Measurements from ENCODE around the gene PHF21A. TPM values are rescaled to one million over a fixed set of nuclear protein-coding genes. Genes with fewer than 3 reads are reported as not detected.

Gene PHF21A
- total RNA-seq, 4 donors from 2014 or later: 8.9 to 118 (median 34.4) TPM

DNA sequence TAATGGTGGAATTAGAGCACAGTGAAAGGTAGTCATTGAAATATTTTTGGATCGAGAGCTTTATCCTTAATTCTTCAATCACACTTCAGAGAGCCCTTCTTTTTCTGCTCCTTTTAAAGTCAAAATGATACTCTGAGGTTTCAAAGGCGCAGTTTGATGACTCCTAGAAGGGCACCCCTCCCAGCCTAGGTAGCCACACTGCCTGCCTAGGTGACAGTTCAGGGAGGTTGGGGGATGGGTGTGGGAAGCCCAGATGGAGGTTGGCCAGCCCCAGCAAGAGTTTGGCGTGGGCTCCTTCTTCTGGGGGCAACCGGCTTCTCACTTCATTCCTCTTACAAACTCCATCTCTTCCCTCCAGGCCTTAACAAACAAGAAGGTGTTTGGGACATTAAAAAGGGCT lies 28.6 kb upstream of the PHF21A start:
- no peaks in the 10 kb centered on the region for H3K4me1 ChIP-seq
- H3K9me3 ChIP-seq: no peaks in the 10 kb centered on the region
- DNase-seq: no peak
- H3K4me3 ChIP-seq: no peak overlapping the region
- TF ChIP-seq, protein P1, sequence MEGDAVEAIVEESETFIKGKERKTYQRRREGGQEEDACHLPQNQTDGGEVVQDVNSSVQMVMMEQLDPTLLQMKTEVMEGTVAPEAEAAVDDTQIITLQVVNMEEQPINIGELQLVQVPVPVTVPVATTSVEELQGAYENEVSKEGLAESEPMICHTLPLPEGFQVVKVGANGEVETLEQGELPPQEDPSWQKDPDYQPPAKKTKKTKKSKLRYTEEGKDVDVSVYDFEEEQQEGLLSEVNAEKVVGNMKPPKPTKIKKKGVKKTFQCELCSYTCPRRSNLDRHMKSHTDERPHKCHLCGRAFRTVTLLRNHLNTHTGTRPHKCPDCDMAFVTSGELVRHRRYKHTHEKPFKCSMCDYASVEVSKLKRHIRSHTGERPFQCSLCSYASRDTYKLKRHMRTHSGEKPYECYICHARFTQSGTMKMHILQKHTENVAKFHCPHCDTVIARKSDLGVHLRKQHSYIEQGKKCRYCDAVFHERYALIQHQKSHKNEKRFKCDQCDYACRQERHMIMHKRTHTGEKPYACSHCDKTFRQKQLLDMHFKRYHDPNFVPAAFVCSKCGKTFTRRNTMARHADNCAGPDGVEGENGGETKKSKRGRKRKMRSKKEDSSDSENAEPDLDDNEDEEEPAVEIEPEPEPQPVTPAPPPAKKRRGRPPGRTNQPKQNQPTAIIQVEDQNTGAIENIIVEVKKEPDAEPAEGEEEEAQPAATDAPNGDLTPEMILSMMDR (IDR thresholded peaks at IDR 0.05): no peak
- TF ChIP-seq POLR2A (IDR thresholded peaks at IDR 0.05): no peak
- H3K27ac ChIP-seq: no peak overlapping the region
- no peaks in the 10 kb centered on the region for H3K36me3 ChIP-seq
- no peaks in the 10 kb centered on the region for H3K27me3 ChIP-seq

DNA sequence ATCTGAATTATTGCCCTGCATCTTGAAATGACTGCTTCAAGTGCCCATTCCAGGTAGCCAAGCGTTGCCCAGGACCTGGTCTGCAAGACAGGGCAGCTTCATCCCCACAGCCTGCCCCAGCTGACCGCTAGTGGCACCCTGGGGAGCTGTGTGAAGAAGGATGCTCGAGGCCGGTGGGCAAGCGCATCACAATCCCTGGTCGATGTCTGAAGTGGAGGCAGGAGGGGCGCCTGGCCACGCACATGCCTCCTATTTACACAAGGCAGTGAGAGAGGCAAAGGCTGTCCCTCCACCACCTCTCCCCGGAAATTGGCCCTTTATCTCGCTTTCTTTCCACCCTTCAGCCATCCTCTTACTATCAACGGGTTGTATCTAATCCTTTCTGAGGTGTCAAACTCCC lies 28.1 kb upstream of the PHF21A start:
- H3K27ac ChIP-seq: no peak overlapping the region
- no peaks in the 10 kb centered on the region for H3K4me1 ChIP-seq
- H3K27me3 ChIP-seq: no peaks in the 10 kb centered on the region
- no peaks in the 10 kb centered on the region for H3K9me3 ChIP-seq
- no peak for TF ChIP-seq POLR2A (IDR thresholded peaks at IDR 0.05)
- TF ChIP-seq, protein P1 (IDR thresholded peaks at IDR 0.05): no peak
- H3K36me3 ChIP-seq: no peaks in the 10 kb centered on the region
- H3K4me3 ChIP-seq: no peak overlapping the region
- DNase-seq: no peak

DNA sequence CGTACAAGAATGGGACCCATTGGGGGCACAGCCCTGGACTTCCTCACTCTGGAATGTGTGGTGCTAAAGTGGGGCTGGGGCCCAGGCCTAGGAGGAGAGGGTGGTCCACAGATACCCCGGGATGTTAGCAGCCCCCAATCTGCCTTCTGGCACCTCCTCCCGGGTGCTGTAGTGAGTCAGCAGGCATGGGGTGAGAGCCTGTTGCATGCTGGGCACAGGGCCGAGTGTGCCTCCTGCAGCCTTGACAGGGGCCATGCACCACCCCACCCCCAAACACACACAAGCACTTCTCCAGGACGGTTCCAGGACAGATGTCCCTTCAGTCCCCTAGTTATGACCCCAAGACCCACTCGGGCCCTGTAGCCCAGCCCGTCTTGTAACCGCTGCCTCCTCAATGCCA lies 23.5 kb upstream of the PHF21A start:
- DNase-seq: no peak
- Histone ChIP-seq H3K9me3 (no peaks in the 10 kb centered on the region), H3K4me1 (no peaks in the 10 kb centered on the region), H3K27ac (no peak overlapping the region), H3K36me3 (no peaks in the 10 kb centered on the region), H3K4me3 (no peak overlapping the region), H3K27me3 (no peaks in the 10 kb centered on the region)
- TF ChIP-seq, protein P1 (IDR thresholded peaks at IDR 0.05): no peak
- TF ChIP-seq POLR2A (IDR thresholded peaks at IDR 0.05): no peak

DNA sequence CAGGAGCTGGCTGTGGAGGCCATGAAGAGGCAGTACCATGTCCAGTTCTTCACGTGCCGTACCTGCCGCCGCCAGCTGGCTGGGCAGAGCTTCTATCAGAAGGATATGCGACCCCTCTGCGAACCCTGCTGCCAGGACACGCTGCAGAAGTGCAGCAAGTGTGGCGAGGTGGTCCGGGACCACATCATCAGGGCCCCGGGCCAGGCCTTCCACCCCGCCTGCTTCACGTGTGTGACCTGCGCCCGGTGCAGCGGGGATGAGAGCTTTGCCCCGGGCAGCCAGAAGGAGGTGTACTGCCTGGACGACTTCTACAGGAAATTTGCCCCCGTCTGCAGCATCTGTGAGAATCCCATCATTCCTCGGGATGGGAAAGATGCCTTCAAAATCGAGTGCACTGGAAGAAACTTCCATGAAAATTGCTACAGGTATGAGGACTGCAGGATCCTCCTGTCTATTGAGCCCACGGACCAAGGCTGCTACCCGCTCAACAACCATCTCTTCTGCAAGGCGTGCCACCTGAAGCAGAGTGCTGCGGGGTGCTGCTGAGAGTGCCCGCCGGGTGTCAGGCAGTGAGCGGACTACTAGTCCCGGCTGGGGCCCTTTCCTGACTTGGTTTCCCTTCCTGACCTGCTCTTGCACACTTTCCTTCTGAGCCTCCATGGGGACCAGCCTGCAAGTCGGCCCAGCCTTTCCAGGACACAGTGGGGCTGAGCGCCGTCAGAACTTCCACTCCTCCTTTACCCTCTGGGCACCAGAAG lies 22.0 kb upstream of the PHF21A start:
- no peak overlapping the region for H3K27ac ChIP-seq
- H3K9me3 ChIP-seq: no peaks in the 10 kb centered on the region
- H3K4me3 ChIP-seq: no peak overlapping the region
- no peak for DNase-seq
- no peaks in the 10 kb centered on the region for H3K27me3 ChIP-seq
- no peaks in the 10 kb centered on the region for H3K4me1 ChIP-seq
- H3K36me3 ChIP-seq: no peaks in the 10 kb centered on the region
- TF ChIP-seq POLR2A (IDR thresholded peaks at IDR 0.05): no peak
- TF ChIP-seq, protein P1 (IDR thresholded peaks at IDR 0.05): no peak

DNA sequence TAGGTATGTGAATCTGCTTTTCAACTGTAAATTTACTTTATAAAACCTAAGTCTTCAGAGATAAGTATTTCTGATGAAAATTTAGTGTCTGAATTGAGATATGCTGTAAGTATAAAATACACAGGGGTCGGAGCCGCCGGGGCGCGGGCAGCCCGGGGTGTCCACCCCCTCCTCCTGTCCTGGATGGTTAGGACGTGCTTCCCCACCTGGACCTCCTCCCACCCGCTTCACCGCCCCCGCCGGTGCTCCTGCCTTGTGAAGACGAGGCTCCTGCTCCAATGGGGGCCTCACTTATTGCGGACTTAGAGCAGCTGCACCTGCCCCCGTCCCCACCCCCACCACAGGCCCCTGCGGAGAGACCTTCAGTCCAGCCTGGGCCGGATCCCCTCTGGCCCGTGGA lies 21.3 kb upstream of the PHF21A start:
- H3K4me1 ChIP-seq: no peaks in the 10 kb centered on the region
- DNase-seq: no peak
- no peaks in the 10 kb centered on the region for H3K27me3 ChIP-seq
- no peaks in the 10 kb centered on the region for H3K9me3 ChIP-seq
- H3K4me3 ChIP-seq: no peak overlapping the region
- H3K27ac ChIP-seq: no peak overlapping the region
- H3K36me3 ChIP-seq: no peaks in the 10 kb centered on the region
- no peak for TF ChIP-seq POLR2A (IDR thresholded peaks at IDR 0.05)

DNA sequence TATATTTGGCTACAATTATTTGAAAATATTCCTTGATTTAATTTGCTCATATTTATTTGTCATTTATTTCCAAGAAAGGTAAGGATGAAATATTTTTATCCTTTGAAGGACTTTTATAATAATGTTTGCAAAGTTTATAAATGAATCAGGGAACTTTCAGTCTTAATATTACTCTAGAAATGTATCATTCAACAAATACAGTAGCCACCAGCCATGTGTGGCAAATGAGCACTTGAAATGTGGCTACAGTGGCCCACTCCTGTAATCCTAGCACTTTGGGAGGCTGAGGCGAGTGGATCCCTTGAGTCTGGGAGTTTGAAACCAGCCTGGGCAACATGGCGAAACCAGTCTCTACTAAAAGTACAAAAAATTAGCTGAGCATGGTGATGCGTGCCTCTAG lies 20.3 kb upstream of the PHF21A start:
- no peak for TF ChIP-seq POLR2A (IDR thresholded peaks at IDR 0.05)
- TF ChIP-seq, protein P1 (IDR thresholded peaks at IDR 0.05): no peak
- H3K27me3 ChIP-seq: no peaks in the 10 kb centered on the region
- no peak overlapping the region for H3K4me3 ChIP-seq

More for the DNA sequence above, 20.3 kb upstream of the PHF21A start:
- no peaks in the 10 kb centered on the region for H3K4me1 ChIP-seq
- H3K9me3 ChIP-seq: no peaks in the 10 kb centered on the region
- H3K36me3 ChIP-seq: no peaks in the 10 kb centered on the region
- DNase-seq: no peak
- H3K27ac ChIP-seq: no peak overlapping the region
